Hepatocyte (in vitro differentiated cells): ENCODE results near the gene TTPAL.

ENCODE experiments used
- CTCF ChIP-seq: fragments of 200-600 bp; sonication (generic); IDR thresholded peaks from 2 replicates; pipeline ENCODE4 v1.5.1; 2016; ENCODE audit warnings: antibody characterized with exemption, mild to moderate bottlenecking; ENCODE audit not compliant: poor library complexity
- EZH2 ChIP-seq: fragments of 200-600 bp; sonication (generic); IDR thresholded peaks from 2 replicates; pipeline ENCODE4 v1.6.1; 2016; ENCODE audit warnings: antibody characterized with exemption, mild to moderate bottlenecking, borderline replicate concordance
- EZH2phosphoT487 ChIP-seq: fragments of 200-600 bp; sonication (generic); IDR thresholded peaks from one replicate; pipeline ENCODE4 v1.6.1; 2018; ENCODE audit warnings: antibody characterized with exemption, mild to moderate bottlenecking, low read depth, moderate library complexity; ENCODE audit not compliant: unreplicated experiment, severe bottlenecking

- TF ChIP-seq CTCF (no peak), EZH2phosphoT487 (no peak), EZH2 (no peak)
These were observed 40.8 kb downstream of the TTPAL start for GRCh38 chr20:44516491-44516890.
